ENCODE measurements around the gene KCTD13. TPM values are rescaled to one million over a fixed set of nuclear protein-coding genes. Genes with fewer than 3 reads are reported as not detected.

KCTD13 gene
- total RNA-seq, 1 donor from 2014 or later = 4.2 TPM

DNA sequence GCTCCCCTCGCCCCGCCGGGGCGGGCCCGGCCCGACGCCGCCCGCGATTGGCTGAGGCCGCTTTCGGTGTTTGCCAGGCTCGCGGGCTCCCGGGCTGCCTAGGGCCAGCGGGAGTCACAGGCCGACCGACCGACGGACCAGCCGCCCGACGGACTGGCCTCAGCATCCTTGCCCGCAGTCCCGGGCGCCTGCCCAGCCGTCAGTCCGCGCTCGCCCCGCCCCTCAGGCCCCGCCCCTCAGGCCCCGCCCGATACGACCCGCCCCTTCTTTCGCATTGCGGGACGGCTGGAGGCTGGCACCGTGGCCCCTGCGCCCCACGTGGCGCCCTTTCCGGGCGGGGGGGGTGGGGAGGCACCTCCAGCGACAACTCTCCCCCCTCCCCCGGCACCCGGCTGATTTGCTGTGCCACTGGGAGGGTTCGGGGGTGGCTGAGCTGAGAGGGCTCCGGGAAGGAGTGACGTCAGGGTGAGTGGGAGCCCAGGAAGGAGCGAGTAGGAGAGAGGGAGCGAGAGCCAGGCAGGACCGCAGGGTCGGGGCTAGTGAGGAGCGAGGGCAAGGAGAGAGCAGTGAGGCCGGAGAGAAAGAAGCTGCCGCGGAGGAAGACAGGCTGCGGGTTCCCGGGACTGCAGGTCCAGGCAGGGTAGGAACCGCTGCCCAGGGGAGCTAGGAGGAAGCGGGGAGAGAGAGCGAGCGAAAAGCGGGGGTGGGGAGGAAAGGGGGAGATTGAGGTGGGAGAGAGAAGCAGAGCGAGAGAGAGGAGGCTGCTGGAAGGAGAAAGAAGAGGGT is 25.7 kb downstream of the KCTD13 start, which contains the start of gene ASPHD1:
TSS of gene ASPHD1 (plus strand) at position 387 of the 786 bp plus-strand sequence. CDS start 484 bp downstream, outside the sequence.
- H3K4me3 ChIP-seq (ENCODE audit: low read length in 3 of 3) = peak within 1 kb of the TSS in 2 of 3 donors; percentile 48 to 63
- H3K9me3 ChIP-seq (ENCODE audit: control insufficient read depth in 3 of 3, low read length in 3 of 3) = no peaks in the 10 kb centered on the region
- H3K27me3 ChIP-seq (ENCODE audit: control insufficient read depth in 3 of 3, insufficient read depth in 3 of 3, low read length in 3 of 3) = peaks cover 26 to 40% (median 40%) of the 10 kb centered on the region in 3 donors
- no peak within 1 kb of the TSS for H3K9ac ChIP-seq (ENCODE audit: low read depth in 1 of 3, low read length in 3 of 3)
- H3K36me3 ChIP-seq (ENCODE audit: control insufficient read depth in 3 of 3, insufficient read depth in 3 of 3, low read length in 3 of 3) = no peaks in the 10 kb centered on the region
- peaks cover 4 to 8% (median 7%) of the 10 kb centered on the region in 3 donors for H3K4me1 ChIP-seq (ENCODE audit: control insufficient read depth in 3 of 3, insufficient read depth in 3 of 3, low read length in 3 of 3)
- H3K27ac ChIP-seq (ENCODE audit: low read depth, low read length) = no peak within 1 kb of the TSS

- no peaks in the 10 kb centered on the region for H3K9me3 ChIP-seq (ENCODE audit: control insufficient read depth in 3 of 3, low read length in 3 of 3)
- peak within 1 kb of the TSS in 2 of 3 donors; percentile 48 to 63 for H3K4me3 ChIP-seq (ENCODE audit: low read length in 3 of 3)
- peaks cover 4 to 8% (median 7%) of the 10 kb centered on the region in 3 donors for H3K4me1 ChIP-seq (ENCODE audit: control insufficient read depth in 3 of 3, insufficient read depth in 3 of 3, low read length in 3 of 3)
- H3K27me3 ChIP-seq (ENCODE audit: control insufficient read depth in 3 of 3, insufficient read depth in 3 of 3, low read length in 3 of 3) = peaks cover 26 to 40% (median 38%) of the 10 kb centered on the region in 3 donors
- no peak within 1 kb of the TSS for H3K9ac ChIP-seq (ENCODE audit: low read depth in 1 of 3, low read length in 3 of 3)
- H3K36me3 ChIP-seq (ENCODE audit: control insufficient read depth in 3 of 3, insufficient read depth in 3 of 3, low read length in 3 of 3) = no peaks in the 10 kb centered on the region
- H3K27ac ChIP-seq (ENCODE audit: low read depth, low read length) = no peak within 1 kb of the TSS
Measured at GRCh38 chr16:29899516-29900101, 26.4 kb downstream of the KCTD13 start, which contains the start of gene SEZ6L2. TSS of gene SEZ6L2 (minus strand) at chr16:29899550. CDS start at chr16:29899019, 531 bp downstream.

DNA sequence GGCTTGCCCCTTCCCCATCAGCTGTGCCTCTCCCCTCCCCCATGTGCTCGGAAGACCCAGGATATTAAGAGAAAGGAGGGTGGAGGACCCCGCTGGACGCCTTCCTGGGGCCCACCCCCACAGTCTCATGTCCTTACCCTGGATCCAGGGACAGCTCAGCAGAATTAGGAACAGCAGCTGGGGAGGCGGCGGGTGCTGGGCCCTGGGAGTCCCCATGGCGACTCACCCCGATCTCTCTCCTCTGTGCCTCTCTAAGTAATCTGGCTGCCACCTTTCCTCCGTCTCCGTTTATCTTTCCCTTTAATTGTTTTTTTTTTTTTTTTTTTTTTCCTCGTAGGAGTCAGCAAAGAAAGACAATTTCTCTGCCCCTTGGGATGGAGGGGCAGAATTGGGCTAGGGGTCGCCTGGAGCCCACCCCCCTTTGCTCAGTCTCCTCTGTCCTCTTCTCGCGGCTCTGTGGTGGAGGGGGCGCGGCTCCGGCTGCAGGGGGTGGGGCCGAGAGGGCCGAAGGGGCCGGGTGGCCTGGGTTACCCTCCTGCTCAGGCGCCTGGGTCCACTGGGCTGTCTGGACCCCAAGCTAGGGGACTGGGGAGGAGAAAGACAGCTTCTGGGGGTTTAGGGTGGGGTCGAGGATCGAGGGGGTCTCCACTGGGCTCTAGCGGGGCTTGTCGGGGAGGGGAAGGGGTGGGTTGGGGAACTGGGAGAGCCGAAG is 27.1 kb downstream of the KCTD13 start:
- Histone ChIP-seq H3K4me3 (ENCODE audit: low read length in 3 of 3) (no peak overlapping the region), H3K36me3 (ENCODE audit: control insufficient read depth in 3 of 3, insufficient read depth in 3 of 3, low read length in 3 of 3) (no peaks in the 10 kb centered on the region), H3K27me3 (ENCODE audit: control insufficient read depth in 3 of 3, insufficient read depth in 3 of 3, low read length in 3 of 3) (peaks cover 26 to 40% (median 37%) of the 10 kb centered on the region in 3 donors), H3K4me1 (ENCODE audit: control insufficient read depth in 3 of 3, insufficient read depth in 3 of 3, low read length in 3 of 3) (peaks cover 4 to 8% (median 7%) of the 10 kb centered on the region in 3 donors), H3K27ac (ENCODE audit: low read depth, low read length) (no peak overlapping the region), H3K9me3 (ENCODE audit: control insufficient read depth in 3 of 3, low read length in 3 of 3) (no peaks in the 10 kb centered on the region), H3K9ac (ENCODE audit: low read depth in 1 of 3, low read length in 3 of 3) (no peak overlapping the region)

GRCh38 chr16:29898135-29898803 is 27.8 kb downstream of the KCTD13 start:
- Histone ChIP-seq H3K27ac (ENCODE audit: low read depth, low read length) (no peak overlapping the region), H3K4me3 (ENCODE audit: low read length in 3 of 3) (no peak overlapping the region), H3K36me3 (ENCODE audit: control insufficient read depth in 3 of 3, insufficient read depth in 3 of 3, low read length in 3 of 3) (no peaks in the 10 kb centered on the region), H3K9ac (ENCODE audit: low read depth in 1 of 3, low read length in 3 of 3) (no peak overlapping the region), H3K27me3 (ENCODE audit: control insufficient read depth in 3 of 3, insufficient read depth in 3 of 3, low read length in 3 of 3) (peaks cover 26 to 40% (median 37%) of the 10 kb centered on the region in 3 donors), H3K4me1 (ENCODE audit: control insufficient read depth in 3 of 3, insufficient read depth in 3 of 3, low read length in 3 of 3) (peaks cover 4 to 8% (median 7%) of the 10 kb centered on the region in 3 donors), H3K9me3 (ENCODE audit: control insufficient read depth in 3 of 3, low read length in 3 of 3) (no peaks in the 10 kb centered on the region)

- Histone ChIP-seq H3K9ac (ENCODE audit: low read depth in 1 of 3, low read length in 3 of 3) (no peak overlapping the region), H3K4me3 (ENCODE audit: low read length in 3 of 3) (no peak overlapping the region), H3K4me1 (ENCODE audit: control insufficient read depth in 3 of 3, insufficient read depth in 3 of 3, low read length in 3 of 3) (peaks cover 4 to 8% (median 7%) of the 10 kb centered on the region in 3 donors), H3K27ac (ENCODE audit: low read depth, low read length) (no peak overlapping the region), H3K27me3 (ENCODE audit: control insufficient read depth in 3 of 3, insufficient read depth in 3 of 3, low read length in 3 of 3) (peaks cover 26 to 40% (median 37%) of the 10 kb centered on the region in 3 donors), H3K36me3 (ENCODE audit: control insufficient read depth in 3 of 3, insufficient read depth in 3 of 3, low read length in 3 of 3) (no peaks in the 10 kb centered on the region), H3K9me3 (ENCODE audit: control insufficient read depth in 3 of 3, low read length in 3 of 3) (no peaks in the 10 kb centered on the region)
Measured at GRCh38 chr16:29897333-29897732, 28.7 kb downstream of the KCTD13 start.

GRCh38 chr16:29896841-29897240 is 29.2 kb downstream of the KCTD13 start:
- peaks cover 26 to 39% (median 36%) of the 10 kb centered on the region in 3 donors for H3K27me3 ChIP-seq (ENCODE audit: control insufficient read depth in 3 of 3, insufficient read depth in 3 of 3, low read length in 3 of 3)
- H3K9ac ChIP-seq (ENCODE audit: low read depth in 1 of 3, low read length in 3 of 3) = no peak overlapping the region
- no peak overlapping the region for H3K4me3 ChIP-seq (ENCODE audit: low read length in 3 of 3)
- H3K27ac ChIP-seq (ENCODE audit: low read depth, low read length) = no peak overlapping the region
- peaks cover 4 to 8% (median 7%) of the 10 kb centered on the region in 3 donors for H3K4me1 ChIP-seq (ENCODE audit: control insufficient read depth in 3 of 3, insufficient read depth in 3 of 3, low read length in 3 of 3)
- no peaks in the 10 kb centered on the region for H3K36me3 ChIP-seq (ENCODE audit: control insufficient read depth in 3 of 3, insufficient read depth in 3 of 3, low read length in 3 of 3)
- no peaks in the 10 kb centered on the region for H3K9me3 ChIP-seq (ENCODE audit: control insufficient read depth in 3 of 3, low read length in 3 of 3)

- Histone ChIP-seq H3K9me3 (ENCODE audit: control insufficient read depth in 3 of 3, low read length in 3 of 3) (no peaks in the 10 kb centered on the region), H3K4me3 (ENCODE audit: low read length in 3 of 3) (no peak overlapping the region), H3K27ac (ENCODE audit: low read depth, low read length) (no peak overlapping the region), H3K9ac (ENCODE audit: low read depth in 1 of 3, low read length in 3 of 3) (no peak overlapping the region), H3K36me3 (ENCODE audit: control insufficient read depth in 3 of 3, insufficient read depth in 3 of 3, low read length in 3 of 3) (no peaks in the 10 kb centered on the region), H3K27me3 (ENCODE audit: control insufficient read depth in 3 of 3, insufficient read depth in 3 of 3, low read length in 3 of 3) (peaks cover 14 to 27% (median 17%) of the 10 kb centered on the region in 3 donors), H3K4me1 (ENCODE audit: control insufficient read depth in 3 of 3, insufficient read depth in 3 of 3, low read length in 3 of 3) (no peaks in the 10 kb centered on the region)
Measured at GRCh38 chr16:29894352-29894751, 31.7 kb downstream of the KCTD13 start.

DNA sequence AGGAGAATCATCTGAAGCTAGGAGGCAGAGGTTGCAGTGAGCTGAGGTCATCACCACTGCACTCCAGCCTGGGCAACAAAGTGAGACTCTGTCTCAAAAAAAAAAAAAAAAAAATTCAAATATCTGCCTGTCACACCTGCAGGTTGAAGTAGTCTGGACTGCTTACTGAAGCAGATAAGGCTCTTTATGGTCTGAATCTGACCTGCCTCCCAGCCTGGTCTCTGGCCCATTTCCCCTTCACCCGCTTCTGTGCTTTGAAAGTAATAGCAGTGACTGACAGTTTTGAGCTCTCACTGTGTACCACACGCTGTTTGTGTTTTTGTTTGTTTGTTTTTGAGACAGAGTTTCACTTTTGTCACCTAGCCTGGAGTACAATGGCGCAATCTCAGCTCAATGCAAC is 32.5 kb downstream of the KCTD13 start:
- Histone ChIP-seq H3K4me1 (ENCODE audit: control insufficient read depth in 3 of 3, insufficient read depth in 3 of 3, low read length in 3 of 3) (no peaks in the 10 kb centered on the region), H3K36me3 (ENCODE audit: control insufficient read depth in 3 of 3, insufficient read depth in 3 of 3, low read length in 3 of 3) (no peaks in the 10 kb centered on the region), H3K27me3 (ENCODE audit: control insufficient read depth in 3 of 3, insufficient read depth in 3 of 3, low read length in 3 of 3) (peaks cover 11 to 21% (median 14%) of the 10 kb centered on the region in 3 donors), H3K4me3 (ENCODE audit: low read length in 3 of 3) (no peak overlapping the region), H3K9ac (ENCODE audit: low read depth in 1 of 3, low read length in 3 of 3) (no peak overlapping the region), H3K9me3 (ENCODE audit: control insufficient read depth in 3 of 3, low read length in 3 of 3) (no peaks in the 10 kb centered on the region), H3K27ac (ENCODE audit: low read depth, low read length) (no peak overlapping the region)

GRCh38 chr16:29892458-29892813 is 33.6 kb downstream of the KCTD13 start:
- Histone ChIP-seq H3K9ac (ENCODE audit: low read depth in 1 of 3, low read length in 3 of 3) (no peak overlapping the region), H3K4me3 (ENCODE audit: low read length in 3 of 3) (no peak overlapping the region), H3K36me3 (ENCODE audit: control insufficient read depth in 3 of 3, insufficient read depth in 3 of 3, low read length in 3 of 3) (no peaks in the 10 kb centered on the region), H3K27me3 (ENCODE audit: control insufficient read depth in 3 of 3, insufficient read depth in 3 of 3, low read length in 3 of 3) (peaks cover under 1 to 19% (median 6%) of the 10 kb centered on the region in 3 donors), H3K4me1 (ENCODE audit: control insufficient read depth in 3 of 3, insufficient read depth in 3 of 3, low read length in 3 of 3) (no peaks in the 10 kb centered on the region), H3K9me3 (ENCODE audit: control insufficient read depth in 3 of 3, low read length in 3 of 3) (no peaks in the 10 kb centered on the region), H3K27ac (ENCODE audit: low read depth, low read length) (no peak overlapping the region)
